GM21390 (cell line): ENCODE data around the gene PRPF39.
"Not testable (repeated sequence)": the region's sequence is repeated elsewhere in the genome, so short reads cannot be mapped to it uniquely, and the experiment has no call there.

ENCODE experiments used
- ATAC-seq: cut with Tn5 transposase; IDR thresholded peaks from one replicate; pipeline ENCODE4 v1.9.1; 2021; ENCODE audit not compliant: unreplicated experiment

The PRPF39 gene

DNA sequence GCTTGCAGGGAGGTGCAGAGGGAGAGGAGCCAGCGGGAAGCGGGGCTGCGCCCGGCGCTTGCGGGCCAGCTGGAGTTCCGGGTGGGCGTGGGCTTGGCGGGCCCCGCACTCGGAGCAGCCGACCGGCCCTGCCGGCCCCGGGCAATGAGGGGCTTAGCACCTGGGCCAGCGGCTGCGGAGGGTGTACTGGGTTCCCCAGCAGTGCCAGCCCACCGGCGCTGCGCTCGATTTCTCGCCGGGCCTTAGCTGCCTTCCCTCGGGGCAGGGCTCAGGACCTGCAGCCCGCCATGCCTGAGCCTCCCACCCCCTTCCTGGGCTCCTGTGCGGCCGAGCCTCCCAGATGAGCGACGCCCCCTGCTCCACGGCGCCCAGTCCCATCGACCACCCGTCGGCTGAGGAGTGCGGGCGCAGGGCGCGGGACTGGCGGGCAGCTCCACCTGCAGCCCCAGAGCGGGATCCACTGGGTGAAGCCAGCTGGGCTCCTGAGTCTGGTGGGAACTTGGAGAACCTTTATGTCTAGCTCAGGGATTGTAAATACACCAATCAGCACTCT lies 3.4 kb upstream of the PRPF39 start:
- ATAC-seq = not testable (repeated sequence)

DNA sequence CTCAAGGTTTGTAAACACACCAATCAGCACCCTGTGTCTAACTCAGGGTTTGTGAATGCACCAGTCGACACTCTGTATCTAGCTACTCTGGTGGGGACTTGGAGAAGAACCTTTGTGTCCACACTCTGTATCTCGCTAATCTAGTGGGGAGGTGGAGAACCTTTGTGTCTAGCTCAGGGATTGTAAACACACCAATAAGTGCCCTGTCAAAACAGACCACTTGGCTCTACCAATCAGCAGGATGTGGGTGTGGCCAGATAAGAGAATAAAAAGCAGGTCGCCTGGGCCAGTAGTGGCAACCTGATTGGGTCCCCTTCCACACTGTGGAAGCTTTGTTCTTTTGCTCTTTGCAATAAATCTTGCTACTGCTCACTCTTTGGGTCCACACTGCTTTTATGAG lies 2.8 kb upstream of the PRPF39 start:
- not testable (repeated sequence) for ATAC-seq

DNA sequence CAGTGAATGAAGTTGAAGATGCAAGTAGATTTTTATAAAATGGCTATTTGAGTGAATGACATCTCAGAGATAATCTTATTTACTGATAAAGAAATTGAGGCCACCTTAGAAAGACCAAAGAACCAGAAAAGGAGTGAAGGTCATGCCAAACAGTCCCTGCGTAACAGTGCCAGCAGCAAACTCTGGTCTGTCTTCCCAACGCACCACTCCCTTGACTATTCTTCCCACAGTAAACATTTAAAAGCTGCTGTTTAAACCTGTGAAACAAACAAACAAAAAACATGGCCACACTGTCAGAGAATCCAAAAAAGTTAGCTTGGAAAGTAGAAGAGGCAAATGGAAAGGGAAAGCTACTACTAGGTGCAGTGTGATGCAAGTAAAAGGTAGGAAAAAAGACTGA lies 1.5 kb upstream of the PRPF39 start:
- ATAC-seq = no peak

DNA sequence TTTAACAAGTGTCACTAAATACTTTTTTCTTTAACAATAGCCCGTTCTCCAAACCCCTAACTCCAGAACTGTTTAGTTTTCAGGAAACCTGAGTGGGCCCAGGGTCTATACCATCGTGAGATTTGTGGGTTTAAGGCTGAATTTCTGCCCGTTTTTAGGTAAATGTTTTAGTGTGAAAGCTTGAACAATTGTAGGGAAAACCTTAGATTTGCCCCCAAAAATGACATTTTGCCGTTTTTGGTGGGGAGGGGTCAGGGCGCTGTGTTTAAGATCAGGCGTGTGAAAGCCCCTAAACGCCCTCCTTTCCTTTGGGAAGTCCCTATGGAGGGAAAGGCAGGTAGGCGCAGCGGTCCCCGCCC lies 320 bp upstream of the PRPF39 start:
- no peak for ATAC-seq

DNA sequence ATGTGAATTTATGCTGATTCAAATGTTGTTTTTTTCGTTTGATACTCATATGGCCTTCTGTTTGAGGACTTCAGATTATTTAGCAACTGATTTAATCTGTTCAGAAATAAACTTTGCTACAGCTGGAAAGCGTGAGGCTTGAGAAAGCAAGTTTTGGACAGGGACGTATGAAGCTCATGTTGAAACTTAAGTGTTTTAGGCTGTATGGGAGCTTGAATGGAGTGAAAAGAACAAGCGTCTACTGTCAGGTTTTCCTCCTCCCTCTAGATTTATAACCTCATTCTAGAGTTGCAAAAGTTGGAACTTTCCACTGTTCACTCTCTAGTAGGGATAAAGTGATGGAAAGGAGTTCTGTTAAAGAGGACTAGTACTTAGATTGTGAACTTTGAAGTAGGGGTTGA lies 1.0 kb downstream of the PRPF39 start:
- no peak for ATAC-seq

DNA sequence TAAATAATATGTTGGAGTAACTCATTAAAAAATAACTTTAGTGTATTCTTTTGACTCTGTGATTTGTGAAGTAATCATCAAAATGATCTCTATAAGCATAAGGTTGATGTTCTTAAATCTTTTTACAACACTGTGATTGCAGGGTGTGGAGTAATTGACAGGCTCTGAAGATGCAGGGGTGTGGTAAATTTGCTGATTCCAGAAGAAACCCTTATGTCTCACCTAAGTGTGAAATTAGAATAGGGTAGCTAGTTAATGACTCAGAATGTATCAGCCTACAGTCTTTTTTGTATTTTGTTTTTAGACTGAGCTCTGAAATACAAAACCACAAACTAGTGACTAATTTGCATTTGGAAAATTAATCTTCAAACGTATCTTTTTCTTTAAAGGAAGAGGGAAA lies 5.9 kb downstream of the PRPF39 start:
- peak; percentile 67 for ATAC-seq

DNA sequence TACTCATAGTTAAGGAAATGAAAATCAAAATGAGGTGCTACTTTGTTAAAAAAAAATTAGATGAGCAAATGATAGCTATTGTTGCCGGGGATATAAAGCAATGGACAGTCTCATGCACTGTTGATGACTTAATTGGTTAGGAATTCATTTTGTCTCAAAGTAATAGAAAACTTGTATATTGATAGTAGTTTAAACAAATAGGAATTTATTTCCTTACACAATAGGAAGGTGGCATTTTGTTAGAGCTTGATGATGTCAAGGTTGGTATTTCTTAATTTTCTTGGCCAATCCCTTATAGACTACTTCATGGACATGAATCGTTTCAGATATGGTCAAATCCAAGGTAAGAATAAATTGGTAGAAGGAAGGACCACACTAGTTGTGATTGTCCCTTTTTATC lies 7.8 kb downstream of the PRPF39 start:
- ATAC-seq = no peak

DNA sequence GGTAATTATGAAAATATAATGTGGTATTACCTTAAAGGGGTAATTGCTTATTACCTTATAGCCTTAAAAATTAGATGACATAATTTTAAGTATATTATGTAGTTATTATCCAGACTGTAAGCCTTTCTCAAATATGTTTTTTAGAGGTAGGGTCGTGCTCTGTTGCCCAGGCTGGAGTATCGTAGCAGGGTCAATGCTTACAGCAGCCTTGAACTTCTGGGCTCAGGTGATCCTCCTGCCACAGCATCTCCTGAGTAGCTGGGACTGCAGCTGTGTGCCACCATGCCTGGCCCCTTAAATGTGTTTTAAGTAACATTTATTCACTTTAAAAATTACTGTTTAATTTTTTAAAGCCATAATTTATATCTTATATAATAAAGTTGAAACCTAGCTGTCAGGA lies 10.4 kb downstream of the PRPF39 start:
- no peak for ATAC-seq

DNA sequence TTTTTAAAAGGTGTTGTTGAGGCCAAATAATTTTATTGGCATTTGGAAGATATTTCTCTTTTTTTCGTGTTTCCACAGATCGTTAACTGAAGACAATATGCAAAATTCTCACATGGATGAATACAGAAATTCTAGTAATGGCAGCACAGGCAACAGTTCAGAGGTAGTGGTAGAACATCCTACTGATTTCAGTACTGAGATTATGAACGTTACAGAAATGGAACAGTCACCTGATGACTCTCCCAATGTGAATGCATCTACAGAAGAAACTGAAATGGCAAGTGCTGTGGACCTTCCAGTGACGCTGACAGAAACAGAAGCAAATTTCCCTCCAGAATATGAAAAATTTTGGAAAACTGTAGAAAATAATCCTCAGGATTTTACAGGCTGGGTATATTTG lies 11.2 kb downstream of the PRPF39 start:
- ATAC-seq = no peak

DNA sequence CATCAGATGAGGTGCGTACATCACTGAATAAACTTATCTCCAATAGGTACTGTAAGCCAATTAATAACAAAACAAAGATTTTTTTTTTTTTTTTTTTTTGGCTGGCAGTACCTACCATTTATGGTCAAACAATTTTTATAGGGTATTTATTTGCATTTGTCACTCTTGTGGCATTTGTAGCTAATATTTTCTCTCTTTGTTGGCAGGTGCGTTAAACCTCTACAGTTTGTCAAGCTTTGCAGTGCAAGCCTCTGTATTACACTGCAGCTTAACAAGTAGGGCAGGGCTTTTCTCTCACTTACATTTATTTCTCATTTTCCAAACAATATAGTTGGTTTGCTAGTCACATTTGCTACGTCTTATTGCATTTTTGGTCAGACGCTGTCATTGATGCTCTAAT lies 12.3 kb downstream of the PRPF39 start:
- no peak for ATAC-seq

DNA sequence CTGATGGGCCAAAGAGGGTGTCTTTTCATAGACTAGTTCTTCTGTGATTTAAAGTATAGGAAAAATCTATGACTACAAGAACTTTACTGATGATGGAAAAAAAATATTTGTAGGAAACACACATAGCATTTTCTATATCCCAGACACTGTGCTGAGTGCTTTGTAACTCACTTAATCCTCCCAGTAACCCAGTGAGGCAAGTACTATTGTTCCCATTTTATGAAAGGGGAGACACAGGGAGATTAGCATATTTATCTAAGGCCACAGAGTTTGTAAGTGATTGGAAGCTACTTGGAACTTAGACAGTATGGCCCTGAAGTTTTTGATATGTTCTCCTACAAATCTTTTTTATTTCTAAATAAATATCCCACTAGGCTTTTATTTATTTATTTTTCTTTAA lies 19.9 kb downstream of the PRPF39 start:
- ATAC-seq = no peak

DNA sequence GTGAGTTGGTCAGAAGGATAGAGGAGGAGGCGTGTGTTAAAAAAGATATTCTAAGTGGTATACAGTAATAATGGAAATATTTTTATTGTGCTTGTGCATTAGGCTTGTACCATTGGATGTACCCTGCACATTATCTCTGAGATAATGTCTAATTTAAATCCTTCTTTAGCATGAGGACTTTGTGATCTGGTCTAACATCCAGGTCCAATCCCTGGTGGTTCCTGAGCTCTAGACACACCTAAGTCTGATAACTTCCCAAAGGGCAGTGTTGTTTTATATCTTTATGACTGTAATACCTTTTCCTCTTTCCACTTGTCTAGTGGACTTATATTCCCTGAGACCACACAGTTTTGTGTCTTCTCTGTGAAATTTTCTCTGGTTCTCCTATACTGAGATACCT lies 20.6 kb downstream of the PRPF39 start:
- ATAC-seq = no peak

DNA sequence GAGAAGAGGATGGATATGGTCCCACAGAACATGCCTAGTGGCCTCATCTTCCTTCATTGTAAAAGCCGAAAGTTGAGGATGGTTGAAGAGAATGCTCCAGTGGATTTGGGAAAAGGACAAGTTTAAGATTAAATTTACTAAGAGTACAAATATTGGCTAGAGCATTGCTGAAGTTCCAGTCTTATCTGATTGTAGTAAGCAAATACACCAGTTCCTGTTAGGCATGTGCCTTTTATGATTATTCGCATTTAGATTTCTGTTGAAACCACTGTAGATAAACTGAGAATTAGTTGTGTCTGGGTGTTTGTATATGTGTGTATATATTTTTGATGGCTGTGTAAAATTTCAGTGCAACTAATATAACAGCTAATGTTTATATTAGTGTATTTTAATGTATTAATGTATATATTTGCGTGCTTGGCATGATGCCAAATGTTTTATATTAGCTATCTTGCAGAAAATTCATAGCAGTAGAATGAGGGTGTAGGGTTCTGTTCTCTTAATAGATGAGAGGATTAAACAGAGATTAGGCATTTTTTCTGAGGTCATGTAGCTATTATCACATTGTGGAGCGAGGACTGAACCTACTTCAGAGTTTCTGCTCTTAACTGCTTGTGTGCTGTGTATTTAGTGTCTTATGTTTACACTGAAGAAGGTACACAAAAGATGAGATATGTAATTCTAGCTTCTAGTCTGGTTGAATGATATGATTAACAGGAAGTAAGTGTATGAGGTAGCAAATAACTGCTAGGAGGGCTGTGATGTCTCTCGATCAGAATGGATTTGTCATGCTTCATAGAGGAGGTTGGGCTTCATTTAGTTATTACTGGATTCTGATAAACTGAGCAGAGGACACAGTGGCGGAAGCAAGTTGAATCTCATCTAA lies 29.2 kb downstream of the PRPF39 start:
- no peak for ATAC-seq

DNA sequence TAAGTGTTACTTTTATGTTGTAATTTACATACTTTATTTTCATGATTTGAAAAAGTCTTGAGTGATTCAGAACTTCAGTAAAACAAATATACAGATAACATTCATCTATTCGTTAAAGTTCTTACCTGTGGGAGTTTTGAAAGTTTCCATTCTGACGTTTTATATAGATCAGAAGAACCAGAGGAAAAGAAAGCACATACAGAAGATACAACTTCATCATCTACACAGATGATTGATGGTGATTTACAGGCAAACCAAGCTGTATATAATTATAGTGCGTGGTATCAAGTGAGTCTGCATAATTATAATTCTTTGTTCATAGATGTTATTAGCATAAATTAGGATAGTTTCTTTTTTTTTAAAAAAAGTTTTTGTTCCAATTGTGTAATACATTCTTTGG lies 30.4 kb downstream of the PRPF39 start:
- ATAC-seq = no peak

DNA sequence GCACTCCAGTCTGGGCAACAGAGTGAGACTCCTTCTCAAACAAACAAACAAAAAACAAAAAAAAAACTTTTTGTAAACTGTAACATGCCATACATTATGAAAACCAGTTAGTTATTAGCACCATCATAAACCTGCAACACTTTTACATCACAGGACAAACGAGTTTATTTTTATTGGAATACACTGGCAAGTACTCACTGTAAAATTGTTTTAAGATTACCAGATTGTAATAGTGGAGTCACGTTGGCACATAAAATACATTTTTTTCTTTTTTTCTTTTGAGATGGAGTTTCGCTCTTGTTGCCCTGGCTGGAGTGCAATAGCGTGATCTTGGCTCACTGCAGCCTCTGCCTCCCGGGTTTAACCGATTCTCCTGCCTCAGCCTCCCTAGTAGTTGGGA lies 34.7 kb downstream of the PRPF39 start:
- ATAC-seq = no peak

DNA sequence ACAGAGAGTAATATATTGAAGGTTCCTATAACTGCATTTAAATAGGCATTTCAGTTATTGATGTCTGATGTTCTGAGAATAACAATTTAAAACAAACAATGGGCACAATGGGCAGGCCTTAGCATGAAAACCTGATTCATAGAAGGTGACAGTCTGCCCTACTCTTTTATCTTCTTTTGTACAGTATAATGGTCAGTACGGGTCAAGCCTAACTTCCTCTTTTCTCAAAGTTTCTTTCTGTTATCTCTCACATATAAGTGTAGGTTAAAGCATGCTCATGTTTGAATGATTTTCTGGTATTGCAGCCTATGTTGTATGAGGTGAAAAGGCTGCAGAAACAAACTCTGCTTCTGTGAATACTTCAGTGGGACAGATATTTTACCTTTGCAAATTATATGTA lies 36.2 kb downstream of the PRPF39 start:
- ATAC-seq = no peak

DNA sequence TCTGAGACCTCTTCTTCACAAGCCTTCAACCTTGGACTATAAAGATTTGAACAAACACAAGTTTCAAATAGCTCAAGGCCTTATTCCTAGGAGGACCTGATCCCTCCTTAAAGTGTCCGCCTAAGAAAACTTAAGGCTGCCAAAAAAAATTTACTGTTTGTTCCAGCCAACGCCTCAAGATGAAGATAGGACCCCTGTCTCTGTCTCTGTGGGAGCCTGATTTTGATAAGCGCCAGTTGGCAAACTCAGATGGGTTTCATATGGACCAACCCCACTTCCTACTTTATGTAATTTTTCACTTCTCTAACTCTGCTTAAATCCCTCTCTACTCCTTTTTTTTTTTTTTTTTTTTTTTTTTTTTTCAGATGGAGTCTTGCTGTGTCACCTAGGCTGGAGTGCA lies 39.4 kb downstream of the PRPF39 start:
- ATAC-seq = no peak

DNA sequence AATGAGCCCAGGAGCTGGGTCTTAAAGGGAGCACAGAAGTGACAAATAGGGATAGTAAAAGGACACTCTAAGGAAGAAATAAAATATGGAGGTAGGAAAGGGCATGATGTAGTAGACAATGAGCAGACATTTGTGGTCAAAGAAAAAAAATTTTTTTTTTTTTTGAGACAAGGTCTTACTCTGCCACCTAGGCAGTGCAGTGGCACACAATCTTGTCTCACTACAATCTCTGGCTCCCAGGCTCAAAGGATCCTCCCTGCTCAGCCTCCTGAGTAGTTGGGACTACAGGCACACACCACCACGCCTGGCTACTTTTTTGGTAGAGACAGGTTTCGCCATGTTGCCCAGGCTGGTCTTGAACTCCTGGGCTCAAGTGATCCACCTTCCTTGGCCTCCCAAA lies 41.8 kb downstream of the PRPF39 start:
- ATAC-seq = no peak

DNA sequence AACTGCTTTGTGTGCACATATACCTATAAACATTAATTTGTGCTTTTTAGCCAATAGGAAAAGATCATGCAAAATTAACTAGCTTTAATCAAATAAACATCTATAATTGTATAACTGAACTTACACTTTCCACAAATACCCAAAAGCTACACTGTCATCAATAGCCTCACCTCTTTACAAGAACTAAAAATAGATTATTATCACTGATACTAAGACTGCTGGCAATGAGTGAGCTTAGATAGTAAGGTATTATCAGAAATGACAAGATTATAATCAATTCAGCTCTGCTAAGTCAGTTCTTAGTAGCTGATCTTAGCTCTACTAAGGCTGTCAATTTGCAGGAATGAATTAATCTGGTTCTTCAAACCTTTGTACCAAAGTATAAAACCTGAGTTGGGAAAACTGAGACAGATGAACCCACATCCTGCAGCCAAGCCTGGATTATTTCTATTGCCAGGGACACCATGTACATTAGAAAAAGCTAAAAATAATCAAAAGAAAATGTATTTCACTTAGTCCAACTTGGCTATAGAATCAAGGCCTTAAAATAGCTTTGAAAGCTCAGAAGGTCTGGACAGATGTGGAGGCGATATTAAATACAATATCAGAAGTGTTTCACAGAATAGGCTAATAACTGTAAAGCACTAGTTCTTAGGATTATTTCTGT lies 45.2 kb downstream of the PRPF39 start:
- no peak for ATAC-seq

DNA sequence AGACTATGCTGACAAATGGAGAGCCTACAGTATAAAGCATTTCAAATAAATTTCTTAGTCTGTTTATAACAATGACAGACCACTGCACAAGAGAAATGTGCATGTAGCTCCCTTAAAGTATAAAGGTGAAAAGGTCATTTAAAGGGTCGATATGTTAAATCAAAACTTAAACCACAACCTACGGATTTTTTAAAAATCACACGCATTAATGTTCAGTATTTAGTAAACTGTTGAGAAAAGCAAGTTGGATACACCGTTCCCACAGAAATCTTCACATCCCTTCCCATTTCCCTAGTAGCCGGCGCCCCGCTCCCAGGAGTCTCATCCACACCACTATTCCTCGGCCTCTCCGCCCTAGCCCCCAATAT lies 49.8 kb downstream of the PRPF39 start:
- ATAC-seq = no peak

DNA sequence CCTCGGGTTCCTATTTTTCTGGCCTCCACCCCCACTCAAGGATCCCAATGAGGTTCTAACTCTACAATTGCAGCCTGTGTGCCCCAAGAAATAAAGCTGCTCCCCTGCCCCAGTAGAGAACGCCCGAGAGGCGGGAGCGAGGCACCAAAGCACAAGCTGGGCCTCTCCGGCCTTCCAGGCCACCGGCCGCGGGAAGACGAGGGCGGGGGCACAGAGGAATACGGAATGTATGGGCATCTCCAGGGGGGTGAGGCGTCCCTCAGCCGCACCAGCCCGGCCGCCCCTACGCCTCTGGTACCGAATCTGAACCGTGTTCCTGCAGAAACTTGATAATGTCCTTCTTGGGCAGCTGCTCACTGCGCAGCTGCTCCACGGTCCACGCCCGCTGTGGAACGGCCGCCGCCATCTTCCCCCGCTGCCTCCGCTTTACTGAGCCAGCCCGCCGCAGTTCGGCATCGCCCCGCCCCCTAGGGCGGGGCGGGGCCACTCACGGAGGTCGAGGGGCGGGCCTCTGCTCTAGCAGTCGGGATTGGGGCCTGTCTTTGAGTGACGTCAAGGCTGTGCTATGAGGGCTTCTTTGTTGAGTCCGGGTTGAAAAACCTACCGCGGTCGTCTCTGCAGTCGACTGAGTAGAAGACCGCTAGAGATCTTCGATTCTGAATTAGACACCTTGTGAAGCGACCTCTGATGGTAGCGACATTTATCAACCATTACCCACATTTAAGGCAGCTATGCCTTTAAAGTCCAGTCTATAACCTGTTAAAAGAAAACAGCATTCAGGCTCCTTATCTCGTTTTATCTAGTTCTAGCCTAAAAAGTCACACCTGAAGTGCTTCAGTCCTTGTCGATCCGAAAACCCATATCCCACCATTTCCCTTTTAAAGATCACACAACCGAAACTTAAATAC lies 50.4 kb downstream of the PRPF39 start, which contains the start of gene FKBP3:
Gene FKBP3, minus strand, starts transcription at position 431 of the 908 bp plus-strand sequence. Its CDS starts 25 bp downstream, at position 406.
- peak; percentile 87 for ATAC-seq
